ENCODE data around the gene PPP2R5C. TPM values are rescaled to one million over a fixed set of nuclear protein-coding genes. Genes with fewer than 3 reads are reported as not detected.

Gene PPP2R5C
- total and polyA plus RNA-seq, 8 donors, result 41.6 to 76.1 (median 55.9) TPM

DNA sequence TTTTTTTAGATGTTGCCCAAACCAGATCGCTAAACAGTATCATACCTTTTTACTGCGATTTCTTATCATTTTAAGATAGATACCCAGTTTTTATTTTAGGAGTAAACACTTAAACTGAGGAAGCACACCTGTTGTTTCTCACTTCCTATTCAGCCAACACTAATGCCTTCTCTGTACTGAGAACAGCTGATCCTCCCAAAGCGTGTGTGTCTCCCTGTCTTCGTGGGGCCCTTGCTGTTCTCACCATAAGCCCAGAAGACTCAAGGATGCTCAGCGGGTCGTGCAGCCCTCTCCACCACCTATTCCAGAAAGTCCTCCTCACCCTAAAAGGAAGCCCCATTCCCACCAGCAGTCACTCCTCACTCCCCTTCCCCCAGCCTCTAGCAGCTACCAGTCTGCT, 14.8 kb downstream of the PPP2R5C start:
- DNase-seq (no peak), FAIRE-seq (no peak), ATAC-seq (no peak)
- TF ChIP-seq, protein P1, sequence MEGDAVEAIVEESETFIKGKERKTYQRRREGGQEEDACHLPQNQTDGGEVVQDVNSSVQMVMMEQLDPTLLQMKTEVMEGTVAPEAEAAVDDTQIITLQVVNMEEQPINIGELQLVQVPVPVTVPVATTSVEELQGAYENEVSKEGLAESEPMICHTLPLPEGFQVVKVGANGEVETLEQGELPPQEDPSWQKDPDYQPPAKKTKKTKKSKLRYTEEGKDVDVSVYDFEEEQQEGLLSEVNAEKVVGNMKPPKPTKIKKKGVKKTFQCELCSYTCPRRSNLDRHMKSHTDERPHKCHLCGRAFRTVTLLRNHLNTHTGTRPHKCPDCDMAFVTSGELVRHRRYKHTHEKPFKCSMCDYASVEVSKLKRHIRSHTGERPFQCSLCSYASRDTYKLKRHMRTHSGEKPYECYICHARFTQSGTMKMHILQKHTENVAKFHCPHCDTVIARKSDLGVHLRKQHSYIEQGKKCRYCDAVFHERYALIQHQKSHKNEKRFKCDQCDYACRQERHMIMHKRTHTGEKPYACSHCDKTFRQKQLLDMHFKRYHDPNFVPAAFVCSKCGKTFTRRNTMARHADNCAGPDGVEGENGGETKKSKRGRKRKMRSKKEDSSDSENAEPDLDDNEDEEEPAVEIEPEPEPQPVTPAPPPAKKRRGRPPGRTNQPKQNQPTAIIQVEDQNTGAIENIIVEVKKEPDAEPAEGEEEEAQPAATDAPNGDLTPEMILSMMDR (IDR thresholded peaks at IDR 0.05), result no peak
- H3K9me3 ChIP-seq, result no peaks in the 10 kb centered on the region
- no peak overlapping the region for H3K4me3 ChIP-seq
- H3K27ac ChIP-seq, result no peak overlapping the region
- H3K4me1 ChIP-seq, result peaks cover 0 to 5% (median 0%) of the 10 kb centered on the region in 3 donors
- intact Hi-C loops (cut with DNase I), result loop anchor here in 2 of 3 donors (10.0 kb wide), 3 partner anchors 108 to 178 kb away; no protein-coding TSS in a partner anchor
- WGBS, 2 donors, result 52 to 59% methylated on average over 6 of the region's 6 CpGs
- H3K27me3 ChIP-seq, result no peaks in the 10 kb centered on the region
- no peaks in the 10 kb centered on the region for H3K36me3 ChIP-seq

DNA sequence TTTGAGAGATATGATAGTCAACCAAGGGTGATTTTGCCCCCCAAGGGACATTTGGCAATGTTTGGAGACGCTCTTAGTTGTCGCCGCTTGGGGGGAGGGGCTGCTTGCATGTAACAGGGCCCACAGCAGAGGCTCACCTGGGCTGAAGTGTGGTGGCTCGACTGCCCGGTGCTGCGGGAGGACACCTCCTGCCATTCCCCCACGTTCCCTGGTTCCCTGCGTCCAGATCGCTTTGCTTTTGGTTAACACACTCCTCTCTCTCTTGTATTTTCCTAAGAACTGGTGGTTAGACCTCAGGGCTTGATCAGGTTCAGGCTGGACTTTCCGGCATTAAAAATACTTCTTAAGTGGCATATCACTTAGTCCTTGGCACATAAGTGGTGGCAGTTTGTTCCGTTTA, 18.9 kb downstream of the PPP2R5C start:
- Histone ChIP-seq H3K27me3 (no peaks in the 10 kb centered on the region), H3K36me3 (no peaks in the 10 kb centered on the region), H3K4me3 (no peak overlapping the region), H3K27ac (no peak overlapping the region), H3K4me1 (peaks cover 0 to 5% (median 0%) of the 10 kb centered on the region in 3 donors), H3K9me3 (no peaks in the 10 kb centered on the region)
- FAIRE-seq, result no peak
- ATAC-seq, result no peak
- TF ChIP-seq, protein P1 (IDR thresholded peaks at IDR 0.05), result no peak
- 85 to 91% methylated on average over 11 of the region's 11 CpGs for WGBS, 2 donors
- intact Hi-C loops (cut with DNase I), result no loop called here
- no peak for DNase-seq

DNA sequence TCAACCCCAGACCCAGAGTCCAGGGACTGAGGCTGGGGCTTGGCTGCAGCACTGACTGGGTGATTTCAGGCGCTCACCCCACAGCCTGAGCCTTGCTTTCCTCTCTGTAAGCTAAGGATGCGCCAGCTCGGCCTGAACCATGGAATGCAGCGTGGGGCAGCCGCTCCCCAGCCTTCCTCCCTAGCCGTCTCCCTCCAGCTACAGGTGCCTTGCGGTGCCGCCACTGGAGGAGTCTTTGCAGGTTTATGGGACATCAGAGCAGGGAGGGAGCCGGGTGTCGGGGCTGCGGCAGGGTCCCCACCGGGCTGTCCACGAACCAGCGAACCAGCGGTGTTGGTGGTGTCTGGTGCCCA, 19.4 kb downstream of the PPP2R5C start:
- Histone ChIP-seq H3K9me3 (no peaks in the 10 kb centered on the region), H3K36me3 (no peaks in the 10 kb centered on the region), H3K4me1 (peaks cover 0 to 5% (median 0%) of the 10 kb centered on the region in 3 donors), H3K4me3 (peak overlapping the region in 3 of 4 donors; percentile 44 to 54 (median 53)), H3K27ac (no peak overlapping the region), H3K27me3 (no peaks in the 10 kb centered on the region)
- DNase-seq, result peak in 1 of 6 donors; percentile 71
- TF ChIP-seq, protein P1 (IDR thresholded peaks at IDR 0.05), result no peak
- ATAC-seq, result peak; percentile 18 to 46 (median 42)
- no peak for FAIRE-seq
- WGBS, 2 donors, result 32 to 34% methylated on average over 15 of the region's 15 CpGs
- intact Hi-C loops (cut with DNase I), result no loop called here

DNA sequence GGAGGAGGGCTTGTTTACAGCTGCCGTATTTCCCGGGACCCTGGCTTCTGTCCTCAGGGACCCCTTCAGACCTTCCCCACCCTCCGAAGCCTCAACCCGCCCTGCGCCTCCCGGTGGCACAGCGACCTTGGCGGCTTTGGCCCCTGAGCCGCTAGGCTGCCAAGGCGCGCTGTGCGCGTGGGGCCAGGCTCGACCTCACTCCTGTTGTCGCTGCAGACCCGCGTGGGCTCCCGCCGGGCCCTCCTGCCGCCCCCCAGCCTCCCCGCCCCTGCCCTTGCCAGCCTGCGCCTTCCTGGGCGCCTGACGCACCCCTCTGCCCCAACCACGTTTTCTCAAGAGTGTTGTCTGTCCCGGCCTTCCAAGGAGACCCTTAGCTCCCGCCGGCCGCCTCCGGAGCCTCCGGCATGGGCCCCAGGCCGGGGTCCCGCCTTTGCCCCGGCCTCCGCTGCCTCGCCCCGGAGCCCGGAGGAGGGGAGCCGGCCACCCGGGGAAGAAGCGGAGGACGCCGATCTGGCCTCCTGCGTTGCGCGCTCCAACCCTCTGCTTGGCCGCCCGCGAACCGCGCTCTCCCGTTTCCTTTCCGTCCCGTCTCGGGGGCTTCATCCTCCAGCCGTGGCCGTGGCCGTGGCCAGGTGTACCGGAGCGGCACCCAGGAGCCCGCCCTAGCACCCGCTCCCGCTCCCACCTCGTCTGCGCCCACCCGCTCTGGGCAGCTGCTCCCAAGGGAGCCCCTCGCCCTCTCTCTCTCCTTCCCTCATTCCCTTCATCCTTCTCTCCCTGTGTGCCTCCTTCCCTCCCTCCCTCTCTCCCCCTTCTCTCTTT, 19.9 kb downstream of the PPP2R5C start:
- FAIRE-seq (no peak), ATAC-seq (peak; percentile 61 to 86 (median 82)), DNase-seq (peak in 2 of 6 donors; percentile 76 to 78)
- no peaks in the 10 kb centered on the region for H3K36me3 ChIP-seq
- peaks cover 0 to 5% (median 0%) of the 10 kb centered on the region in 3 donors for H3K4me1 ChIP-seq
- no peaks in the 10 kb centered on the region for H3K27me3 ChIP-seq
- no peak overlapping the region for H3K27ac ChIP-seq
- intact Hi-C loops (cut with DNase I), result no loop called here
- no peaks in the 10 kb centered on the region for H3K9me3 ChIP-seq
- WGBS, 2 donors, result 1% methylated on average over 47 to 67 of the region's 67 CpGs
- peak overlapping the region; percentile 44 to 54 (median 50) for H3K4me3 ChIP-seq
- TF ChIP-seq, protein P1 (IDR thresholded peaks at IDR 0.05), result no peak

Measured in pancreas (tissue), 10 donors.